IMR-90 (cell line): Measurements from ENCODE around the gene SEMA3E. TPM values are rescaled to one million over a fixed set of nuclear protein-coding genes. Genes with fewer than 3 reads are reported as not detected.

Experiments
- ATAC-seq: fragments of 200-7000 bp; cut with Tn5 transposase; 2 replicates; pipeline ENCODE4 v1.9.1; 2020; ENCODE audit warnings: low read depth, mild to moderate bottlenecking, moderate library complexity
- BruUV-seq: library from RNA; stranded (reverse); fragments of 400-500 nt; replicated peaks from 2 replicates; lab custom pipeline; 2021; lab: Mats Ljungman, UMichigan
- CTCF ChIA-PET: fragments of 300-600 bp; formaldehyde crosslinking; extraction: SDS; loops from one replicate; lab custom pipeline; 2021; ENCODE audit warnings: antibody characterized with exemption; lab: Yijun Ruan, JAX
- POLR2A ChIA-PET: fragments of 300-600 bp; sonication (Branson Sonifier 250); formaldehyde crosslinking; loops from one replicate; lab custom pipeline; 2022; ENCODE audit warnings: antibody characterized with exemption; ENCODE audit not compliant: unreplicated experiment; lab: Charles Lee
- DNase-seq: peaks from one replicate; pipeline ENCODE4 v3.0.0; 2013
- H2AFZ ChIP-seq: replicated peaks from 2 replicates; pipeline ENCODE3; 2013; ENCODE audit warnings: low read length, mild to moderate bottlenecking; ENCODE audit not compliant: poor library complexity
- H2AK5ac ChIP-seq: 2 replicates; pipeline ENCODE4 v1.6.1; 2013; ENCODE audit warnings: low read depth, low read length, inconsistent platforms
- H2AK9ac ChIP-seq: replicated peaks from 2 replicates; pipeline ENCODE3; 2013; ENCODE audit warnings: mild to moderate bottlenecking, low read depth, low read length, moderate library complexity; ENCODE audit not compliant: poor library complexity
- H2BK120ac ChIP-seq: 2 replicates; pipeline ENCODE4 v1.6.1; 2013; ENCODE audit warnings: low read depth, low read length, inconsistent platforms
- H2BK15ac ChIP-seq: 3 replicates; pipeline ENCODE4 v1.6.1; 2013; ENCODE audit warnings: low read depth, low read length, inconsistent platforms
- H2BK20ac ChIP-seq: 2 replicates; pipeline ENCODE4 v1.6.1; 2013; ENCODE audit warnings: low read depth, mild to moderate bottlenecking, inconsistent platforms, low read length, moderate library complexity
- H2BK5ac ChIP-seq: 2 replicates; pipeline ENCODE4 v1.6.1; 2013; ENCODE audit warnings: mild to moderate bottlenecking, low read depth, low read length, inconsistent platforms; ENCODE audit not compliant: poor library complexity, severe bottlenecking
- H3K14ac ChIP-seq: replicated peaks from 2 replicates; pipeline ENCODE4 v1.6.1; 2013; ENCODE audit warnings: low read depth, low read length, inconsistent platforms
- H3K18ac ChIP-seq: 2 replicates; pipeline ENCODE4 v1.6.1; 2013; ENCODE audit warnings: low read depth, low read length, control low read depth
- H3K23ac ChIP-seq: 2 replicates; pipeline ENCODE4 v1.6.1; 2013; ENCODE audit warnings: low read depth, low read length, inconsistent platforms
- H3K27ac ChIP-seq: 2 replicates; pipeline ENCODE4 v1.5.1; 2013; ENCODE audit warnings: mild to moderate bottlenecking, control low read depth, low read length; ENCODE audit not compliant: insufficient read depth
- H3K27me3 ChIP-seq: 2 replicates; pipeline ENCODE4 v1.6.1; 2013; ENCODE audit warnings: low read length; ENCODE audit not compliant: control insufficient read depth, insufficient read depth
- H3K36me3 ChIP-seq: 2 replicates; pipeline ENCODE4 v1.6.1; 2013; ENCODE audit warnings: low read length, mixed read lengths; ENCODE audit not compliant: control insufficient read depth, insufficient read depth
- H3K4ac ChIP-seq: 2 replicates; pipeline ENCODE4 v1.6.1; 2013; ENCODE audit warnings: low read depth, low read length, inconsistent platforms
- H3K4me1 ChIP-seq: 2 replicates; pipeline ENCODE4 v1.6.1; 2013; ENCODE audit warnings: low read length, mixed read lengths; ENCODE audit not compliant: control insufficient read depth, insufficient read depth
- H3K4me2 ChIP-seq: 2 replicates; pipeline ENCODE4 v1.6.1; 2013; ENCODE audit warnings: low read depth, mild to moderate bottlenecking, control low read depth, low read length, moderate library complexity
- H3K4me3 ChIP-seq: 2 replicates; pipeline ENCODE4 v1.5.1; 2013; ENCODE audit warnings: low read depth, mild to moderate bottlenecking, control low read depth, low read length, moderate library complexity; ENCODE audit not compliant: insufficient read depth
- H3K56ac ChIP-seq: 2 replicates; pipeline ENCODE4 v1.6.1; 2013; ENCODE audit warnings: low read length, inconsistent platforms; ENCODE audit not compliant: insufficient read depth; ENCODE audit errors: extremely low read depth
- H3K79me1 ChIP-seq, 2 experiments: 2 replicates each; pipeline ENCODE4 v1.6.1; 2013; ENCODE audit warnings: low read length in 2 of 2, inconsistent platforms in 1 of 2, low read depth in 1 of 2
- H3K9ac ChIP-seq: 2 replicates; pipeline ENCODE4 v1.6.1; 2013; ENCODE audit warnings: low read depth, low read length, control low read depth
- H3K9me1 ChIP-seq: 2 replicates; pipeline ENCODE4 v1.6.1; 2013; ENCODE audit warnings: low read length, inconsistent platforms; ENCODE audit not compliant: insufficient read depth
- H3K9me3 ChIP-seq: 2 replicates; pipeline ENCODE4 v1.6.1; 2013; ENCODE audit warnings: low read length; ENCODE audit not compliant: control insufficient read depth, insufficient read depth
- H4K20me1 ChIP-seq: 2 replicates; pipeline ENCODE4 v1.6.1; 2013; ENCODE audit warnings: low read length, inconsistent platforms; ENCODE audit not compliant: insufficient read depth
- H4K5ac ChIP-seq: 2 replicates; pipeline ENCODE4 v1.6.1; 2013; ENCODE audit warnings: mild to moderate bottlenecking, low read depth, low read length, control low read depth
- H4K8ac ChIP-seq, 2 experiments: 2 replicates each; pipeline ENCODE4 v1.6.1; 2013; ENCODE audit warnings: low read depth in 2 of 2, low read length in 2 of 2, control low read depth in 1 of 2, inconsistent platforms in 1 of 2
- H4K91ac ChIP-seq: 2 replicates; pipeline ENCODE4 v1.6.1; 2013; ENCODE audit warnings: low read depth, low read length, inconsistent platforms; ENCODE audit not compliant: insufficient read depth
- BHLHE40 ChIP-seq: fragments of 150-350 bp; IDR thresholded peaks from 2 replicates; pipeline ENCODE4 v1.6.1; 2016; ENCODE audit warnings: mild to moderate bottlenecking, low read depth, low read length
- CEBPB ChIP-seq: IDR thresholded peaks from 2 replicates; pipeline ENCODE4 v1.6.1; 2012; ENCODE audit warnings: low read depth, low read length, improper control_type of control experiment
- CHD1 ChIP-seq: IDR thresholded peaks from 2 replicates; pipeline ENCODE4 v1.6.1; 2012; ENCODE audit warnings: low read depth, low read length, improper control_type of control experiment
- ELK1 ChIP-seq: fragments of 150-350 bp; IDR thresholded peaks from 2 replicates; pipeline ENCODE4 v1.6.1; 2016; ENCODE audit warnings: low read depth, mild to moderate bottlenecking, low read length, moderate library complexity, borderline replicate concordance
- FOS ChIP-seq: fragments of 150-350 bp; IDR thresholded peaks from 2 replicates; pipeline ENCODE4 v1.6.1; 2016; ENCODE audit warnings: low read depth, low read length
- MAZ ChIP-seq: IDR thresholded peaks from 2 replicates; pipeline ENCODE4 v1.6.1; 2012; ENCODE audit warnings: low read depth, mild to moderate bottlenecking, low read length, improper control_type of control experiment, moderate library complexity, borderline replicate concordance
- MXI1 ChIP-seq: IDR thresholded peaks from 2 replicates; pipeline ENCODE4 v1.6.1; 2012; ENCODE audit warnings: low read depth, mild to moderate bottlenecking, low read length, moderate library complexity, borderline replicate concordance
- NFE2L2 ChIP-seq: fragments of 150-350 bp; IDR thresholded peaks from 2 replicates; pipeline ENCODE4 v1.6.1; 2016; ENCODE audit warnings: low read depth, mild to moderate bottlenecking, low read length
- POLR2A ChIP-seq: IDR thresholded peaks from 2 replicates; pipeline ENCODE4 v1.6.1; 2012; ENCODE audit warnings: mild to moderate bottlenecking, low read depth, low read length
- RAD21 ChIP-seq: IDR thresholded peaks from 2 replicates; pipeline ENCODE4 v1.6.1; 2012; ENCODE audit warnings: low read length, improper control_type of control experiment
- RFX5 ChIP-seq: IDR thresholded peaks from 2 replicates; pipeline ENCODE4 v1.8.0; 2012; ENCODE audit warnings: low read depth, mild to moderate bottlenecking, low read length, moderate library complexity
- SMC3 ChIP-seq: fragments of 150-350 bp; IDR thresholded peaks from 2 replicates; pipeline ENCODE4 v1.6.1; 2016; ENCODE audit warnings: low read depth, mild to moderate bottlenecking, antibody characterized with exemption, low read length, moderate library complexity
- WGBS, 2 experiments: methylation state at CpG; one replicate each; pipeline versions ENCODE4 v1.1.5 to v1.1.7; 2013; ENCODE audit warnings: missing lambda C conversion rate in 2 of 2; ENCODE audit not compliant: insufficient read length in 1 of 2; ENCODE audit errors: extremely low coverage in 2 of 2; 5-methylcytosine and 5-hydroxymethylcytosine counted together
- dilution Hi-C: fragments of 300-500 bp; cut with HindIII; formaldehyde crosslinking; loops from one replicate; pipeline ENCODE4 v1.14.3; 2018; ENCODE audit warnings: low sequenced_read_pairs; ENCODE audit not compliant: unreplicated experiment
- in situ Hi-C: fragments of 300-500 bp; cut with MboI; formaldehyde crosslinking; loops from 3 replicates; pipeline ENCODE4 v1.14.3; 2019; ENCODE audit warnings: low sequenced_read_pairs, inconsistent platforms, mixed read lengths
- intact Hi-C: fragments of 100-400 bp; cut with micrococcal nuclease; formaldehyde crosslinking; loops from 2 replicates; pipeline ENCODE4 v1.10.0; 2022
- polyA plus RNA-seq, 3 experiments: library from polyadenylated mRNA; depleted of rRNA; stranded (reverse); fragments of >200 nt; gene quantifications; 2 replicates each; pipeline ENCODE4 v1.2.3, GENCODE V29; 2012; ENCODE audit warnings: low replicate concordance in 1 of 3
- total RNA-seq: library from RNA; depleted of rRNA; stranded (reverse); fragments of >200 nt; gene quantifications from 2 replicates; pipeline ENCODE4 v1.2.3, GENCODE V29; 2012
- TF ChIP-seq, protein P1 (sequence below): fragments of 150-350 bp; IDR thresholded peaks from 2 replicates; pipeline ENCODE4 v1.6.1; 2017; ENCODE audit warnings: mild to moderate bottlenecking, antibody characterized with exemption, low read length, low read depth
- TF ChIP-seq, protein P2 (sequence below): conservative IDR thresholded peaks from 2 replicates; pipeline ENCODE4 v1.5.1; 2012; ENCODE audit warnings: mild to moderate bottlenecking, low read depth, low read length, improper control_type of control experiment

The SEMA3E gene
- total and polyA plus RNA-seq, 2 of the 4 experiments (the other 2 are of a cell fraction), result 0.31 to 0.72 TPM

DNA sequence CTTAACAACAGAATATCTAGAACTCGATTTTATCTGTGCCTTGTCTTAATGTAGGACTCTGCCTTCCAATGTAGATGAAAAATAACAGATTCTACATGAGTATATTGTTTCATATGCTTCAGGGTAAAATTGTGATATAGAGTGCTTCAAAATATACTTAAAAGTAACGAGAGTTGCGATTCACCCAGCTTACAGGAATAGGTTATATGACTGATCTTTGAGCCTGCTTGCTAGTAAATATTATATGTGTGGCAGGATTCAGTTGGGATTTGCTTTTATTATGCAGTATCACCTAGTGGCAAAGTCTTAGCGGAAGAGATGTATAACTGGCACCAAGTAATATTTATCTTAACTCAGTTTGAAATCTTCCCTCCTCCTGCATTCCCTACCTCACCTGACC lies 183.3 kb downstream of the SEMA3E start:
- no peaks in the 10 kb centered on the region for H3K79me1 ChIP-seq
- TF ChIP-seq NFE2L2, result no peak
- TF ChIP-seq, protein P1, sequence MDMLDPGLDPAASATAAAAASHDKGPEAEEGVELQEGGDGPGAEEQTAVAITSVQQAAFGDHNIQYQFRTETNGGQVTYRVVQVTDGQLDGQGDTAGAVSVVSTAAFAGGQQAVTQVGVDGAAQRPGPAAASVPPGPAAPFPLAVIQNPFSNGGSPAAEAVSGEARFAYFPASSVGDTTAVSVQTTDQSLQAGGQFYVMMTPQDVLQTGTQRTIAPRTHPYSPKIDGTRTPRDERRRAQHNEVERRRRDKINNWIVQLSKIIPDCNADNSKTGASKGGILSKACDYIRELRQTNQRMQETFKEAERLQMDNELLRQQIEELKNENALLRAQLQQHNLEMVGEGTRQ, result no peak
- TF ChIP-seq SMC3, result no peak
- TF ChIP-seq CEBPB, result no peak
- no peak for TF ChIP-seq MXI1
- no peak for TF ChIP-seq RFX5
- TF ChIP-seq ELK1, result no peak
- TF ChIP-seq FOS, result no peak
- TF ChIP-seq BHLHE40, result no peak
- no peak for TF ChIP-seq CHD1
- TF ChIP-seq RAD21, result no peak
- TF ChIP-seq, protein P2, sequence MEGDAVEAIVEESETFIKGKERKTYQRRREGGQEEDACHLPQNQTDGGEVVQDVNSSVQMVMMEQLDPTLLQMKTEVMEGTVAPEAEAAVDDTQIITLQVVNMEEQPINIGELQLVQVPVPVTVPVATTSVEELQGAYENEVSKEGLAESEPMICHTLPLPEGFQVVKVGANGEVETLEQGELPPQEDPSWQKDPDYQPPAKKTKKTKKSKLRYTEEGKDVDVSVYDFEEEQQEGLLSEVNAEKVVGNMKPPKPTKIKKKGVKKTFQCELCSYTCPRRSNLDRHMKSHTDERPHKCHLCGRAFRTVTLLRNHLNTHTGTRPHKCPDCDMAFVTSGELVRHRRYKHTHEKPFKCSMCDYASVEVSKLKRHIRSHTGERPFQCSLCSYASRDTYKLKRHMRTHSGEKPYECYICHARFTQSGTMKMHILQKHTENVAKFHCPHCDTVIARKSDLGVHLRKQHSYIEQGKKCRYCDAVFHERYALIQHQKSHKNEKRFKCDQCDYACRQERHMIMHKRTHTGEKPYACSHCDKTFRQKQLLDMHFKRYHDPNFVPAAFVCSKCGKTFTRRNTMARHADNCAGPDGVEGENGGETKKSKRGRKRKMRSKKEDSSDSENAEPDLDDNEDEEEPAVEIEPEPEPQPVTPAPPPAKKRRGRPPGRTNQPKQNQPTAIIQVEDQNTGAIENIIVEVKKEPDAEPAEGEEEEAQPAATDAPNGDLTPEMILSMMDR, result no peak
- no peak for TF ChIP-seq POLR2A
- TF ChIP-seq MAZ, result no peak
- in situ Hi-C loops, result no loop called here

More for the DNA sequence above, 183.3 kb downstream of the SEMA3E start:
- dilution Hi-C loops, result no loop called here
- Histone ChIP-seq H3K27ac (no peak overlapping the region), H2BK20ac (no peak overlapping the region), H2AK5ac (no peak overlapping the region), H3K14ac (no peak overlapping the region), H4K8ac (no peak overlapping the region), H2BK15ac (no peak overlapping the region), H3K4me2 (no peak overlapping the region), H2AK9ac (no peak overlapping the region), H3K27me3 (no peaks in the 10 kb centered on the region; the same call in 1 of the 2 replicates), H3K56ac (no peak overlapping the region), H4K91ac (no peak overlapping the region), H3K4me3 (no peak overlapping the region), H4K5ac (no peak overlapping the region), H3K9me1 (0 out of 2 replicates have a peak, but pooled peaks cover 2% of the 10 kb centered on the region), H3K18ac (no peak overlapping the region), H2AFZ (no peak overlapping the region), H3K23ac (no peak overlapping the region), H3K4ac (no peak overlapping the region), H3K36me3 (no peaks in the 10 kb centered on the region), H2BK5ac (no peak overlapping the region), H2BK120ac (no peak overlapping the region), H3K9ac (no peak overlapping the region), H3K4me1 (no peaks in the 10 kb centered on the region), H3K9me3 (no peaks in the 10 kb centered on the region), H4K20me1 (no peaks in the 10 kb centered on the region)
- CTCF ChIA-PET, result no interaction called here
- no peak for DNase-seq
- no peak for ATAC-seq
- POLR2A ChIA-PET, result no interaction called here
- intact Hi-C loops, result loop anchor here (5.0 kb wide), 1 partner anchor 72 kb away; no protein-coding TSS in a partner anchor
- WGBS, 2 experiments, result no CpG with 5 or more reads among the region's 4 CpGs
- no TSS peak for BruUV-seq
